GM18868 (cell line): ENCODE measurements around the gene RFX5.
A peak's percentile ranks its signal among the peaks of the same experiment; 100 is the strongest.
"Not testable (repeated sequence)": the region's sequence is repeated elsewhere in the genome, so short reads cannot be mapped to it uniquely, and the experiment has no call there.

Source experiments
- ATAC-seq: cut with Tn5 transposase; IDR thresholded peaks from one replicate; pipeline ENCODE4 v1.9.1; 2021; ENCODE audit warnings: mild to moderate bottlenecking, moderate library complexity; ENCODE audit not compliant: unreplicated experiment

The RFX5 gene

DNA sequence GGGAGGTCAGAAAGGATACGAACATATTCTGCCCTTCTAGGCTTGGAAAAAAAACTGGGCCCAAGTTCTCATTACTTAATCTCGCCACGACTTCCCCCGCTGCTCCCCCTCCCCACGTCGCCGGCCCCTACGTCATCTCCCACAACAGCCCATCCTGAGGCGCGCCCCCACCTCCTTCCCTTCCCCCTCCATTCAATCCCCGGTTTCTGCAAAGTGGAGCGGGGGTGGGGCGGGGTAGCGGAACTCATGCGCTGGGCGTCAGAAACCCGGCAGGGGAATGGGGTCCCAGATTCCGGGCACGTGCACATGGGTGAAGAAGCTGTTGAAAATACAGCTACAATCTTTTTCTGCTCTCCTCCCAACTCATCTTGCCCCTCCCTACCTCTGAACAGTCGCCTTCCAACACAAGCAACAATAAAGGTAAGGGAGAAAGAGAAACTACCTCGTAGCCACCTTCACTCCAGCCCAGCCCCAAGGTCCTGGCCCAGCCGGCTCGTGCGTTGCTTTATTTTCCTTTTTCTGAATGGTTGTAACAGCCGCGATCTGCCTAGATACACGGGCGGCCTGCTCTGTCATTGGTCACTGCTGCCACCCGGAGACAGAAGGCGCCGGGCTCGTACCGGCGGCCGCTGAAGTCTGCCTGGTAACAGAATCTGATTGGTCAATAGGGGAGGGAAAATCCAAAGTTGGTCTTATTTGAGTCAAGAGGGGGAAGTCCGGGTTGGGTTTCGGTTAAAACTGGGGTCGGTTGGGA lies at the start of gene RFX5:
Gene RFX5, minus strand, starts transcription at position 484 of the 754 bp plus-strand sequence. CDS start 932 bp downstream, outside the sequence.
- peak; percentile 91 for ATAC-seq

DNA sequence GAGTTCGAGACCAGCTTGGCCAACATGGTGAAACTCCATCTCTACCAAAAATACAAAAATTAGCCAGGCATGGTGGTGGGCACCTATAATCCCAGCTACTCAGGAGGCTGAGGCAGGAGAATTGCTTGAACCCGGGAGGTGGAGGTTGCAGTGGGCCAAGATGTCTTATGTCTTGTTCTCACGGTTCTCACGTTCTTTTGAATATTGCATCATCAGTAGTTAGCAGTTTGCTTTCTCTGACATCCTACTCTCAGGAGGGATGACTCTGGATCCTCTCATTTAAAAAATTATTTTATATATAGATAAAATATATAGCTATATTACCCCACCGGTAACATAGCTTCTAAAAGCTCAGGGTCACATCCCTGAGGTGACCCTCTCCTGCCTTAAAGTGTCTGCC lies 49.2 kb upstream of the RFX5 start:
- ATAC-seq, result not testable (repeated sequence)

DNA sequence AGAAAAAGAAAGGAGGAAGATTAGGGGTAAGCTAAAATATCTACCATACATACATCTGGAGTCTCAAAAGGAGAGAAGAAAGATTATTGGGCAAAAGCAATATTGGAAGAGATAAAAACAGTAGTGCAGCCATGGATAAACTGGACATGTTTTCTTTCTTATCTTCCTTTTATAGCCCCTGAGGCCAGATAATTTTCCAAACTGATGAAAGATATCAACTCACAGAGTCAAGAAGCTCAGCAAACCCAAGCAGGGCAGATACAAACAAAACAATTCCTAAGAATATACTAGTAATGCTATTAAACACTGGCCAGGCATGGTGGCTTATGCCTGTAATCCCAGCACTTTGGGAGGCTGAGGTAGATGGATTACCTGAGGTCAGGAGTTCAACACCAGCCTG lies 46.5 kb upstream of the RFX5 start:
- ATAC-seq, result no peak

DNA sequence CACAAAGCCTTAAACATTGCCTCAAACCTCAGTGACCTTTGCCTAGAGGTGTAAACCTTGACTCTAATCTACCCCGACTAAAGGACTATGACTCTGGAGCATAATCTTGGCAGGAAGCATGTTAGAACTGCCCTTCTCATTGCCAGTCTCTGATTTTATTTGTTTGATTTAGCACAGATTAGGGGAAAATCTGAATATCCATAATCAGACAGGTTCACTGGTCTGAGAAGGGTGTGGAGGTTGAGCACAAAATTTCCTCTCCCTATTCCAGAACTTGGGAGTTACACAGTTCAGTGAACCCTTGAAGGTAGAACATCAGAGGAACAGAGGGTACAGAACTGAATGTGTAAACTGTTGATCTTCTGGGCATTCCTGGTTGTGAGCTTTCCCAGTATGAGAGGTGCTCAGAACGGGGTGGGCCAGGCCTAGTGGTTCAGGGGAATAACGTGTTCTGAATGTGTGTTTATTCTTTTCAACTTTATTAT lies 44.1 kb upstream of the RFX5 start:
- ATAC-seq, result no peak

DNA sequence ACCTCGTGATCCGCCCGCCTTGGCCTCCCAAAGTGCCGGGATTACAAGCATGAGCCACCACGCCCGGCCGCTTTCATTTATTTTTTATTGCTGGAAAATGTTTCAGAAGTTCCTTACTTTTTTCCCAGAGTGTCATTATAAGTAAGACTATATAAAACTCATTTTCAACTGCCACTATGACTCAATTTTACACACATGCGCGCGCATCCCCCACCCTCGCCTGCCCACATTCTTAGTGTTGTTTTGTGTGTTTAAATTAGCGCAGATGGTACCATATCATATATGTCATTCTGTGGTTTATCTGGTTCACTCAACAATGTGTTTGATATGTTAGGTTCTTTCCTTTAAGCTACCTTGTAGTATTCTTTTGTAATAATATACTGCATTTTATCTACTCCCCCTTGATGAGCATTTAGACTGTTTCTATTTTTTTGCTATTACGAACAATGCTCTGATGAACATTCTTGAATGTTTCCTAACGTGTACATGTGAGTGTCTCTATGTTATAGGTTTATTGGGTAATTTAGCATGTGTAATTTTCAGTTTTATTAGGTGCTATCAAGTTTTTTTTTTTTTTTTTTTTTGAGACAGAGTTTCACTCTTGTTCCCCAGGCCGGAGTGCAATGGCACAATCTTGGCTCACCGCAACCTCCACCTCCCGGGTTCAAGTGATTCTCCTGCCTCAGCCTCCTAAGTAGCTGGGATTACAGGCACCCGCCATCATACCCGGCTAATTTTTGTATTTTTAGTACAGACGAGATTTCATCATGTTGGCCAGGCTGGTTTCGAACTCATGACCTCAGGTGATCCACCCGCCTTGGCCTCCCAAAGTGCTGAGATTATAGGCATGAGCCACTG lies 43.4 kb upstream of the RFX5 start:
- ATAC-seq, result not testable (repeated sequence)

DNA sequence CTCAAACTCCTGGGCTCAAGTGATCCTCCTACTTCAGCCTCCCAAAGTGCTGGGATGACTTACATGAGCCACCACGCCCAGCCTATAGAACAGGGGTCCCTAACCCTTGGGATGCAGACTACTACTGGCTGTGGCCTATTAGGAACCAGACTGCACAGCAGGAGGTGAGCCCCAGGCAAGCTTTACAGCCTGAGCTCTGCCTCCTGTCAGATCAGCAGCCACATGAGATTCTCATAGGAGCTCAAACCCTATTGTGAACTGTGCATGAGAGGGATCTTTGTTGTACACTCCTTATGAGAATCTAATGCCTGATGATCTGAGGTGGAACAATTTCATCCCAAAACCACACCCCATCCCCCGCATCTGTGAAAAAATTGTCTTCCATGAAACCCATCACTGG lies 39.0 kb upstream of the RFX5 start:
- ATAC-seq, result no peak

DNA sequence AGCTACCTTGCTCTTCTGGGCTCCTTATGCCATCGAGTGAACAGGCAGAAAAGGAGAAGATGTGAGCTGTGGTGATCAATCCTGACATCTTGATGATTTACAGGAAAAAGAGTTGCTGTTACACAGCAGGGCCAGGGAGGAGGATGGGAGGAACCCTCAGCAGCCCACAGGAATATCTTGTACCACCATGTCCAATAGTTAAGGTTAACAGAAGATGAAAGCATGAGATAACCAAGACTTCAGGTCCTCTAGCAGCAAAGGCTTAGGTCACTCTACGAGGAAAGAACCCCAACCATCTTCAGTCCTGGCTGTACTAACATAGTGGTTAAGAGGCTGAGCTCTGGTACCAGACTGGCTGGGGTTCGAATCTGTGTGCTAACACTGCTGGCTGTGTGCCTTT lies 37.5 kb upstream of the RFX5 start:
- no peak for ATAC-seq

DNA sequence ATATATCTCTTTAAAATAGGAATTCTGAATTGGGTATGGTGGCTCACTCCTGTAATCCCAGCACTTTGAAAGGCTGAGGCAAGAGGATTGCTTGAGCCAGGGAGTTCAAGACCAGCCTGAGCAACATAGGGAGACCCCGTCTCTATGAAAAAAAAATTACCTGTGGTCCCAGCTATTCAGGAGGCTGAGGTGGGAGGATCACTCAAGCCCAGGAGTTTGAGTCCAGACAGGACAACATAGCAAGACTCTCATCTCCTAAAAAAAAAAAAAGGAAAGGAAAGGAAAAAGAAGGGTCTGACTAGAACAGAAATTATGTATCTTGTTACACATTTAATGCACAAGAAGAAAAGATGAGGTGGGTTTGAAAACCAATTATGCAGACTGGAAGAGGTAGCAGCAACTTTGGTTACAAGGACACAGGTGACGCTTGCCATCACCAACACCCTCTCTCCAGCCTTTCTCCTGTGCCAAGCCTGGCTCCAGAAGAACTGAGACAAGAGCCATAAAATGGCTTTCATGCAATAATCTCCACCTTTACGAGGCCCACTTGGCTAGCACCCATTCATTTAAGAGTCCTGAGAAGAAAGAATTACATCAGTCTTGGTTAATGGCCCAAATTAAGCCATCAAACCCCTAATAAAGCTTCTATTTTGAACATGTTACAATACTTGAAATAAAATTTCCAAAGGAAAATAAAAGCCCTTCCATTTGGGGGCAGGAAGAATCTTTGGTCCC lies 30.3 kb upstream of the RFX5 start:
- ATAC-seq, result no peak

DNA sequence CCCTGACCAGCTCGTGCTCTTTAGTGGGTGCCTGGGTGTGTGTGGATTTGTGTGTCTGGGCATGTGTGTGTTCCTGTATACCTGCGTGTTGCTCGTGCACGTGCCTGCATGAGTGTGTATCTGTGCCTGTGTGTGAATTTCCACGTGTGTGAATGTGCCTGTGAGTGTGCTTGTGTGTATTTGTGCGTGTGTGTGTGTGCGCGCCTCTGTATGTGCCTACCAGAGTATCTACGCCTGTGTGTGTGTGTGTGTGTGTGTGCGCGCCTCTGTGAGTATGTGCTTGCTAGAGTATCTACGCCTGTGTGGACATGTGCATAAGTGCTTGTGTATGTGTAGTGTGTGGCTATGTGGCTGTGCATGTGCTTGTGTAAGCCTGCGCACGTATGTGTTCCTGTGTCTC lies 26.1 kb upstream of the RFX5 start:
- no peak for ATAC-seq

DNA sequence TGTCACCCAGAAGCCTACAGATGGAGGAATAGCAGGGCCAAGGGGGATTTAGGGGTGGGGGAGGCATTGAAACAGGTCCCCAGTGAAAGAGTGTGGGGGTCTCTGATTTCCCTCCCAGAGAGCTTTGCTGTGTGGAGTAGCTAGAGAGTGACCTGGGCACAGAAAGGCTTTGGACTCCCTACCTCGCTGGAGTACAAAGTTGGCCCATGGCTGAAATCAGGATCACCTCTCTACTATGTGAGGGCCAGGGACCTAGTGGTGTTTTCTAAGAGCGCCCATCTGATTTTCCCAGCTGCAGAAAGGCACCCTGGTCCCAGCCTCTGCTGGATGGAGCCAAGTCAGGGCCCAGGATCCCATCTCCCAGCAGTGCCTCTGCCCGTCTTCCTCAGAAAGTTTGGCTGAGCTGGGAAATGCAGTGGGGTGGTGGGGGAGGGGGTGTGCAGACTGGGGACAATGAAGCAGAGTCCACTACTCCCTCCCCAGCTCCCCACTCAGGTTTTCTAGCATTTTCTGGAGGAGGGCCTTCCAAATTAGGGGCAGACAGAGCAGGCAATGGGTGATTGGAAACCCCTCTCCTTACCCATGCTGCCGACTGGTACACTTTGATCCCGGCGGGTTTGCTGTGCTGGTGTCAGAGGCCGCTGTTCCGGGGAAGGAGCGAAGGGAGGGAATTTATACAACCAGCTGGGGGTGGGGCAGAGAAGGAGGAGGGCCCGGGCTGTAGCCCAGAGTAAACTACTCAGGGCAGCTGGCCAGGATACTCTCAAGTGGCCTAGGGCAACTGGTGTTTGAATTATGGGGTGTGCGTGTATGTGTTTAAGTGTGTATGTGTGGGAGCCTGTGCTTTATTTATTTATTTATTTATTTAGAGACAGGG lies 25.2 kb upstream of the RFX5 start, which contains the start of gene SELENBP1:
Gene SELENBP1, minus strand, starts transcription at position 648 of the 877 bp plus-strand sequence. Its CDS starts 64 bp downstream, at position 584.
- ATAC-seq, result no peak

DNA sequence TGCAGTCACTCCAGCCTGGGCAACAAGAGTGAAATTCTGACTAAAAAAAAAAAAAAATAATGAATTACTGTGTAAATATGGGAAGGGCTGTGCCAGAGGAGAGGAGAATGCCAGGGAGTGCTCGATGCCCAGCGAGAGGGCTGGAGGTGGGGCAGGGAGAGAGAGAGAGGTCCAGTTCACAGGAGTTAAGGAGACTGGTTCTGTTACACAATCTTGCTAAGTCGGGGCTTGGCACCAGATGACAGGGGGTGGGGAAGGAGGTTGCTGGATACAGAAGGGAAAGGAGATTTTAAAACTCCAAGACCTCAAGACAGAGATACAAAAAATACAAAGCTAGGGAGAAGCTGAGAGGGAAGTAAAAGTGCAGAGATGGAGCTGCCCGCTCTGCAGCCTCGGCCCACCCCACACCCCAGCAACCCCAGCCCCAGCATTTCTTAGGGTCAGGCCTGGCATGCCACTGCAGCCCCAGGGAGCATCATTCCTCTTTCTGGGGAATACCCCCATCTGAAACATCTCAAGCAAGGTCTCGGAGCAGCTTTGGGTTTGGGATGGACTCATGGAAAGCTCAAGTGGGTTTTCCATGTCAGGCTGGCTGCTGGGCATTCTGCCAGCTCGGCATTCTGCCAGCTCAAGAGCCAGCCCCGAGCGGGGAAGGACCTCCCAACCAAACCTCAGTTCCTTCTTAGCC lies 24.5 kb upstream of the RFX5 start:
- no peak for ATAC-seq

DNA sequence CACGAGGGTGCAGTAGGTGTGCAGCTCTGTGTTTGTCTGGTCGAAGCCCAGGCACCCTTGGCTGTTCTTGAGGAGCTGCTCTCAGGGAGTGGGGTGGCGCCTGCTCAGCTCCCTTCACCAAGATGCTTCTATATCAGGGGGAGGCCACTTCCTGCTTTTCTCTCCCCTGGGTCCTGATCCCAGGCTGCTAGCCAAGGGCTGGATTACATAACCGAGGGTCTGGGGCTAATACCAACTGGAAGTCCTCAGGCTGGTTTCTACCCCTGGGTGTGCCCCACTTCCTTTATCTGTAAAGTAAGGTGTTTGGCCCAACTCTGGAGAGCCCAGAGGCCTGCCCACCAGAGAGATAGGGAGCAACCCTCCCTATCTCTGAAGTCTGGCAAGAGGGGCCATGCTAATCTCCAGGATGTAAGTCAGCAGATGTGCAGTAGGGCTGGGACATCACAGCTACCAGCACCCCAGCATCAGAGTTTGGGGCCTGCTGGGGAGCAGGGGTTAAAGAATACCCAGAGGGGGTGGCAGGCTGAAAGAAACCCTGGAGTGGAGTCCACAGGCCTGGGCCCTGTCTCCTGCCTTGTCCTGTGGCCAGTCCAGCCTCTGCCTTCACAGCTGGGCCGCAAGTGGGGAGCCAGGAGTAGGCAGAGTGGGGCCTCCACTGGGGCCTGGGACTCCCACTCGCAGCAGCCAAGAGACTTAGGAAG lies 23.3 kb upstream of the RFX5 start:
- ATAC-seq, result no peak

DNA sequence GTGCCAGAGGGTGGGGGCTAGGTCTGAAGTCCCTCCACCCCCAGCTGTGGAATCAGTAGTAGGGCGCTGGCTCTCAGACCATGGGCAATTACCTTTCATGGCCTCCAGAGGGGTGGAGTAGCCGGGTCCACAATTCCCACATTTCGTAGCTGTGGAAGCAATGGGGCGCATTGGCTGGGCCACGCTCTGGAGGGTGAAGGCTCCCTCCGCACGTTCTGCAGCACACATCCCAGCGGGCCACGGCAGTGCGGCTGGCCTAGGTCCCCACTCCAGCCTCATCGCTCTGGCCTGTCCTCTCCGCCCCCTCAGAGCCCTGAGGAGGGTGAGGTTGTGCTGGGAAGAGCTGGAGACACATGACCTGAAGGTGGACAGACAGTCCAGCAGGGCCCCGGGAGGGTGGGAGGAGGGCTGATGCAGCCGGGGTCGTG lies 22.6 kb upstream of the RFX5 start:
- ATAC-seq, result no peak

DNA sequence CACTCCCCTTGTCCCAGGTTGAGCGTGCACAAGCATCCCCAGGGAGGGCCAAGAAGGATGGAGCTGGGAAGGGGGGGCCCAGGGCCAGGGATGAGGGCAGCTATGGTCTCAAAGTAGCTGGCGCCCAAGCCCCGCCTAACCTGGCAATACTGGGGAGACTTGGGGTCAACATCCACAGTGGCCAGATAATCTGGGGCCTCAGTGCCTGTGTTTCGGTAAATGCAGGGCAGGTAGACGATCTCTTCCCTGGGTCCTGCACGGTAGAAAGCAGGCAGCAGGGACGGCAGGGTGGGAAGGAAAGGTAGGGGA lies 22.2 kb upstream of the RFX5 start:
- ATAC-seq, result no peak

DNA sequence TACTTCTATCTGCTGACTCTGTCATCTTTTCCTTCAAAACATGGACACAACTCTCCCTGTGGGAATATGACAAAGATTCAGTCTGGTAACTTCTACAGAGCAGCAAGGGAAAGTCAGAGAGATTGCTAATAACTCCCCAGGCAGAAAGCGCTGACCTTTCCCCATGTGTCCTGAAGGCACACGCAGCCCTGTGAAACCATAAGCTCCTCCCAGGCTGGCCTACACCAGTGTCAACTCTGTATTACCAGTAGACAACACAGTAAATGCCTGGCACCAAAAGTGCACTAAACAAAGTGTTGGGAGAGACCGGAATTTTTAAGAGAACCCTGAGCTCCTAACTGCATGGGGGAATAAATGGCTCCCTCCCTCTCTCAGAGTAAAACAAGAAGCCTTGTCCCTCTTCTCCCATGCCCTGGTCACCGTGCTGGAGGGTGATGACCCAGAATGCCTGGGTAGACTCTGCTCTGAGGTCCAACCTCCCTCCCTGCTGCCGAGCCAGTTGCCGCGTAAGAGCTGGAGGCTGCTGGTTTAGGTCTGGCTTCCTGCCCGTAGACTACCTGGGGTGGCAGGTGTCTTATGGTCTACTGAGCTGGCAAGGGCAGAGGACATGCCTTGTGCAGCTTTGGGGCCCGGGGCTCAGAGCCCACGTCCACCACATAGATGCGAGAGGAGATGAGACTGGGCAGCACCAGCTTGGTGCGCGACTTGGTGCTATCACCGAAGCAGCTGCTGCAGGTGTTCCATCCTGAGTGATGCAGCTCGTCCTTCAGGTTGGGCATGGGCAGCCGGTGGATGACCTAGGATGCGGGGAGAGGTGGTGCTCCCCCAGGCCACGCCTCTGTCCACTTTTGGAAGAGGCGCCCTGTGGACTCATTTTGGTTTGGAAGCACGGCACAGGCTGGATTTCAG lies 21.6 kb upstream of the RFX5 start:
- no peak for ATAC-seq

DNA sequence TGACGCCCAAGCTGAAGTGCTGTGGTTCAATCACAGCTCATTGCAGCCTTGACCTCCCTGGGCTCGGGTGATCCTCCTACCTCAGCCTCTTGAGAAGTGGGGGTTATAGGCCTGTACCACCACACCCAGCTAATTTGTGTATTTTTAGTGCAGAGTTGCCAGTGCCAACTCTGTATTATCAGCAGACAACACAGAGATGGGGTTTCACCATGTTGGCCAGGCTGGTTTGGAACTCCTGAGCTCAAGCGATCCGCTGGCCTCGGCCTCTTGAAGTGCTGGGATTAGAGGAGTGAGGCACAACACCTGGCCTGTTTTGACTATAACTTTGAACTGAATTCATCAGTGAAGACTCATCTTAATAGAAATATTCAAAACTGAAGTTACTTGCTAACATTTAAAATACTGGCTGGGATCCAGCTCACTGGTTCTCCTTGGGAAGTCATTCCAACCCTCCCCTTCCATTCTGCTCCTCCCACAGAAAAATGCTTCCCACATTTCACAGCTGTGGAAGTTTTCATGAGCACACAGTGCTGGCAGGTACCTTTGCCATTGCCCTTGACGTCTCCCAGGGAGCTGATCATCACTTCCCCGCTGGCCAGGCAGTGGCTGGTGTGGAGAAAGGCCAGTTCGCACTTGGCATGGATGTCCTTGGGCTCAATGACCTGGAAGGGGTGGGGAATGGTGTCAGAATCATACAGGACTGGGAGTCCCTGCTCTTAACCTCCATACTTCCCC lies 20.8 kb upstream of the RFX5 start:
- ATAC-seq, result no peak

DNA sequence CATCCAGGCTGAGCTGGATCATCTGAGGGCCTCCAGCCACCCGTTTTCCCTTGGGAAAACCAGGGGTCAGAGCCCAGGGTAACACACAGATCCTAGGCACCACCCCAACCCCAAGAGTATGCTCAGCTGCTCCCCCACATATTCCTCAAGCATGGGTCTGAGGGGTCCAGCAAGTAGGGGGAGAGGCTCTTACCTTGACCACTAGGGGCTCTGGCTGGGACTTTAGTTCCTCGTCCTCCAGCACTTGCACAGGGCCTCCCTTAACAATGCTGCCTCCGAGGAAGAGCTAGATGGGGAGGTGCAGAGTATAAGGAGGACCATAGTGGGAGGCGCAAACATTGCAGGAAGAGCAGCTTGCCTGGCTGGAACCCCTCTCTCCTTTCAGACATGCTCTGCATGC lies 17.9 kb upstream of the RFX5 start:
- ATAC-seq, result no peak
